Spleen (tissue), 11 donors: Measurements from ENCODE around the gene USP13. TPM values are rescaled to one million over a fixed set of nuclear protein-coding genes. Genes with fewer than 3 reads are reported as not detected.

ENCODE experiments used
- DNase-seq: peaks from one replicate; pipeline ENCODE4 v3.0.0-alpha.2; 2020
- H3K27ac ChIP-seq, 8 donors: fragments of 200-600 bp; sonication (generic) in 7 of 8; 1 replicate in 4 of 8; 2 replicates in 4 of 8; pipeline versions ENCODE4 v1.5.0 to v1.8.0; 2016 to 2021; ENCODE audit warnings: inconsistent platforms in 4 of 8, mild to moderate bottlenecking in 4 of 8, moderate library complexity in 1 of 8
- H3K27me3 ChIP-seq, 7 donors: fragments of 200-600 bp; sonication (generic) in 6 of 7; replicated peaks in 1 of 7; 1 replicate in 4 of 7; 2 replicates in 3 of 7; pipeline versions ENCODE4 v1.5.0 to v1.8.0; 2016 to 2021; ENCODE audit warnings: inconsistent platforms in 3 of 7, mild to moderate bottlenecking in 1 of 7
- H3K36me3 ChIP-seq, 6 donors: fragments of 200-600 bp; sonication (generic) in 5 of 6; 1 replicate in 4 of 6; 2 replicates in 2 of 6; pipeline versions ENCODE4 v1.5.0 to v1.8.0; 2016 to 2021; ENCODE audit warnings: inconsistent platforms in 2 of 6
- H3K4me1 ChIP-seq, 6 donors: fragments of 200-600 bp; sonication (generic) in 5 of 6; 1 replicate in 3 of 6; 2 replicates in 3 of 6; pipeline versions ENCODE4 v1.5.0 to v1.8.0; 2016 to 2021; ENCODE audit warnings: inconsistent platforms in 3 of 6
- H3K4me3 ChIP-seq, 8 donors: fragments of 200-600 bp; sonication (generic) in 7 of 8; 1 replicate in 4 of 8; 2 replicates in 4 of 8; pipeline versions ENCODE4 v1.5.0 to v1.8.0; 2016 to 2021; ENCODE audit warnings: inconsistent platforms in 4 of 8, mild to moderate bottlenecking in 4 of 8, moderate library complexity in 2 of 8
- H3K9me3 ChIP-seq, 8 donors: fragments of 200-600 bp; sonication (generic) in 7 of 8; 1 replicate in 4 of 8; 2 replicates in 4 of 8; pipeline versions ENCODE4 v1.5.0 to v1.8.0; 2016 to 2021; ENCODE audit warnings: inconsistent platforms in 4 of 8
- POLR2A ChIP-seq, 3 donors: fragments of 450-650 bp; IDR thresholded peaks; one replicate each; pipeline ENCODE4 v1.5.1; 2017; ENCODE audit warnings: antibody characterized with exemption in 3 of 3, mild to moderate bottlenecking in 1 of 3
- POLR2AphosphoS5 ChIP-seq, 3 donors: sonication (generic); formaldehyde crosslinking; IDR thresholded peaks; one replicate each; pipeline ENCODE4 v1.5.1; 2017; ENCODE audit warnings: antibody characterized with exemption in 3 of 3
- WGBS, 5 donors: extraction: QIAGEN DNeasy Blood & Tissue Kit in 3 of 5; methylation state at CpG; one replicate each; pipeline versions ENCODE4 v1.1.5 to v1.1.7; 2013 to 2018; 5-methylcytosine and 5-hydroxymethylcytosine counted together
- intact Hi-C: fragments of 100-400 bp; cut with DNase I; formaldehyde crosslinking; loops from one replicate; pipeline ENCODE4 v1.15.0; 2023; ENCODE audit warnings: low total_unique reads
- polyA plus RNA-seq, 3 donors: library from polyadenylated mRNA; stranded (reverse); fragments of 200-250 nt; gene quantifications; one replicate each; pipeline ENCODE4 v1.2.1, GENCODE V29; 2013
- total RNA-seq, 7 donors: library from RNA; depleted of rRNA in 3 of 7; stranded (reverse); fragments of >200 nt in 3 of 7; fragmentation: NEBNext Ultra II Directional in 4 of 7; extraction: Animal tissue kit (Norgen Biotek cat#: 25700) in 4 of 7; gene quantifications; one replicate each; pipeline versions ENCODE4 v1.1.0 to v1.2.1, GENCODE V29; 2016 to 2021
- TF ChIP-seq, protein P1 (sequence below), 11 experiments: fragments of 200-600 bp in 7 of 11; fragments of 450-650 bp in 4 of 11; sonication (generic) in 4 of 11; IDR thresholded peaks in 8 of 11; conservative IDR thresholded peaks in 3 of 11; 1 replicate in 7 of 11; 2 replicates in 4 of 11; pipeline versions ENCODE4 v1.4.0 to v1.8.0; 2016 to 2021; ENCODE audit warnings: antibody characterized with exemption in 11 of 11, inconsistent platforms in 4 of 11, mild to moderate bottlenecking in 1 of 11
- donor health status: healthy with polysubstance abuse.
- donor health status: DM: no; HTN: no; CAD: no; lungs with moderate emphysema.
- donor health status: DM: no; HTN: no; CAD: no.
- donor health status: Bipolar disorder and iron deficiency.
- donor health status: healthy.
- donor health status: DM: no; HTN: no; CAD: no.
- donor health status: DM: yes; HTN: yes; CAD: no.

USP13 gene
- total and polyA plus RNA-seq, 10 donors = 1.1 to 9.4 (median 7.1) TPM

DNA sequence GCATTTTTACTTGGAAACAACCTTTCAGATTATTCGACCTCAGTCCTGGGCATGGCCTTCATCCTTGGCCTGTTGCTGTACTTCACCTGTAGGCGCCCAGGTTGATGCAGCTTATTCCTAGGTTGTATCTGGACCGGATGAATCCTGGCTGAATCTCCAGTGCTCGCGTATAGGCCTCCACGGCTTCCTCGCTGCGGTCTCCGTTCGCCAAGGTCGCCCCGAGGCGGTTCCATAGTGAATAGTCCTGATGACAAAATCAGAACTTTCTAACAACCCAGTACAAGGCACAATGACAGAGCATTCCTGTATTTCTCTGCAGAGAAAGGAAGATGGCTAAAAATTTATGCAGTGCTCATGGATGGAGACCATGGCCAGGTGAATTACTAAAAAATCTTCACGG, 154.7 kb downstream of the USP13 start:
- WGBS, 5 donors = 93 to 98% (median 94%) methylated on average over 14 of the region's 14 CpGs
- no peaks in the 10 kb centered on the region for H3K27me3 ChIP-seq
- H3K4me3 ChIP-seq = no peak overlapping the region
- H3K27ac ChIP-seq = no peak overlapping the region
- TF ChIP-seq POLR2AphosphoS5 (IDR thresholded peaks at IDR 0.05) = no peak
- no peak for TF ChIP-seq POLR2A (IDR thresholded peaks at IDR 0.05)
- TF ChIP-seq, protein P1, sequence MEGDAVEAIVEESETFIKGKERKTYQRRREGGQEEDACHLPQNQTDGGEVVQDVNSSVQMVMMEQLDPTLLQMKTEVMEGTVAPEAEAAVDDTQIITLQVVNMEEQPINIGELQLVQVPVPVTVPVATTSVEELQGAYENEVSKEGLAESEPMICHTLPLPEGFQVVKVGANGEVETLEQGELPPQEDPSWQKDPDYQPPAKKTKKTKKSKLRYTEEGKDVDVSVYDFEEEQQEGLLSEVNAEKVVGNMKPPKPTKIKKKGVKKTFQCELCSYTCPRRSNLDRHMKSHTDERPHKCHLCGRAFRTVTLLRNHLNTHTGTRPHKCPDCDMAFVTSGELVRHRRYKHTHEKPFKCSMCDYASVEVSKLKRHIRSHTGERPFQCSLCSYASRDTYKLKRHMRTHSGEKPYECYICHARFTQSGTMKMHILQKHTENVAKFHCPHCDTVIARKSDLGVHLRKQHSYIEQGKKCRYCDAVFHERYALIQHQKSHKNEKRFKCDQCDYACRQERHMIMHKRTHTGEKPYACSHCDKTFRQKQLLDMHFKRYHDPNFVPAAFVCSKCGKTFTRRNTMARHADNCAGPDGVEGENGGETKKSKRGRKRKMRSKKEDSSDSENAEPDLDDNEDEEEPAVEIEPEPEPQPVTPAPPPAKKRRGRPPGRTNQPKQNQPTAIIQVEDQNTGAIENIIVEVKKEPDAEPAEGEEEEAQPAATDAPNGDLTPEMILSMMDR (IDR thresholded peaks at IDR 0.05 in 8 of 11, conservative IDR thresholded peaks at IDR 0.05 in 3 of 11) = no peak
- no peaks in the 10 kb centered on the region for H3K36me3 ChIP-seq
- no peak for DNase-seq
- intact Hi-C loops = no loop called here
- no peaks in the 10 kb centered on the region for H3K4me1 ChIP-seq
- H3K9me3 ChIP-seq = no peaks in the 10 kb centered on the region

DNA sequence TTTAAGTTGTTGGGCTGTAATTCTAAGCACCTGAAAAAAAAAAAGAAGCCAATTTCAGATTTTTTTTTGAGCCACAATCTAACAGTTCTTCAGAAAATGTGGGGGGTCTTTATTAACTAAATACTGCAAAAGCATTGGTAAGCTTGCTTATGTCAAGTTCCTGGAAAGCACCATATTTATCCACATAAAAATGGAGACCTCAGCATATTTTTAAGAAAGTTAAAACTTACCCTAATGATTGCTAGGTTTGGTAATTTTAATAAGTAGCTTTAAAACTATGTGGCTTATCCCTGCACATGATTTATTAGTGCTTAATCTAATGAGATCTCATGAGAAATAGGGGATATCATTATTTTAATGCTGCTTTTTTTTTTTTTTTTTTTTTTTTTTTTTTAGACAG, 156.8 kb downstream of the USP13 start:
- no peak overlapping the region for H3K4me3 ChIP-seq
- intact Hi-C loops = no loop called here
- H3K27me3 ChIP-seq = no peaks in the 10 kb centered on the region
- H3K36me3 ChIP-seq = no peaks in the 10 kb centered on the region
- H3K9me3 ChIP-seq = no peaks in the 10 kb centered on the region
- TF ChIP-seq POLR2AphosphoS5 (IDR thresholded peaks at IDR 0.05) (no peak), POLR2A (IDR thresholded peaks at IDR 0.05) (no peak)
- TF ChIP-seq, protein P1 (IDR thresholded peaks at IDR 0.05 in 8 of 11, conservative IDR thresholded peaks at IDR 0.05 in 3 of 11) = no peak
- H3K4me1 ChIP-seq = no peaks in the 10 kb centered on the region
- DNase-seq = no peak
- no peak overlapping the region for H3K27ac ChIP-seq

DNA sequence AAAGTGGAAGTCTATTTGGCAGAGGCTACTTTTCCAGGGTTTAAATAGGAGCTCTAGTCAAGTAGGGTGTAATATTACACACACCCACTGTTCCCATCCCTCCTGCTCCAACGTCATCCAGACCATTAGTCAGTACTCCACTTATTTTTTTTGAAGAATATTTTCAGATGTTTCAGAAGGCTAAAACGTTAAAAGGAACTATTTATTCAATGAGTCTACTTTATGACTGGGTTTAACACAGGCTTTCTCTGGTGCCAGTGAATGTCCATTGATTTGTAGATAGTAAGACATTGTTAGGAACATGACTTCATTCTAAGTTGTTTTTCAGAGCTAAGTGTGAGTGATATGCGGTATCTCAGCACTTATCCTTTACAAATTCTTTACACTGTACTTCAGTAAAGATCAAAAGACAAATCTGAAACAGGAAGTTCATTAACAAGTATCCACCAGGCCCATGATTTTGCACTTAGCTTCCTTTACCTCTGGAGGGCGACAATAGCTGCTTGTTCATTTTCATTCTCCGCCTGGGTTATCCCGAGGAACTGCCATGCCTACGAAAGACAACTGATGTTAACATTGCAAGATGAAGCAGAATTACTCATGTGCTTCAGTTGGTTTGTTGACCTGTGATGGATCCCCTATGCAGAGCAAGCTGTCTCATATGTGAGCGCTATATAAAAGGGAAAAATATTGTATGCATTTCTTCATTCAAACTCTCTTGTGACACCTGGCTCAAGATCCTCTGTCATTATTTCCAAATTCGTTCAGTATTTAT, 158.7 kb downstream of the USP13 start:
- TF ChIP-seq POLR2A (IDR thresholded peaks at IDR 0.05) (no peak), POLR2AphosphoS5 (IDR thresholded peaks at IDR 0.05) (no peak)
- TF ChIP-seq, protein P1 (IDR thresholded peaks at IDR 0.05 in 8 of 11, conservative IDR thresholded peaks at IDR 0.05 in 3 of 11) = peak in 3 of 11 experiments; percentile 33 to 43 (median 34)
- Histone ChIP-seq H3K4me3 (no peak overlapping the region), H3K27me3 (no peaks in the 10 kb centered on the region), H3K4me1 (no peaks in the 10 kb centered on the region), H3K36me3 (no peaks in the 10 kb centered on the region), H3K27ac (no peak overlapping the region), H3K9me3 (no peaks in the 10 kb centered on the region)
- intact Hi-C loops = no loop called here
- DNase-seq = no peak
- WGBS, 5 donors = 26 to 35% (median 29%) methylated on average over 9 of the region's 9 CpGs

DNA sequence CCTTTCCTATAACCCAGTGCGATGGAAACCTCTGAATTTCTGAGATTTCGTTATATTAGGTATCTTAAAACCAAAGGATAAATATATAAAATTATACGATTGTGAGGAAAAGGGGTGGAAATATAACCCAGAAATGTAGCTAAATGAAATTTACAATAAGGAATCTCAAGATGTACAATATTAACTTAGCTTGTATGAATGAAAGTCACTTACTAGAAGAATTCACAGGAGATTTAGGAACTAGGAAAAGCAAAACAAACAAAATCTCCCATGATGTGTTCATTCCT, 159.2 kb downstream of the USP13 start:
- no peaks in the 10 kb centered on the region for H3K36me3 ChIP-seq
- DNase-seq = no peak
- TF ChIP-seq POLR2AphosphoS5 (IDR thresholded peaks at IDR 0.05) = no peak
- no peak for TF ChIP-seq POLR2A (IDR thresholded peaks at IDR 0.05)
- TF ChIP-seq, protein P1 (IDR thresholded peaks at IDR 0.05 in 8 of 11, conservative IDR thresholded peaks at IDR 0.05 in 3 of 11) = no peak
- no peak overlapping the region for H3K27ac ChIP-seq
- intact Hi-C loops = no loop called here
- 82 to 90% (median 84%) methylated on average over 3 of the region's 3 CpGs for whole genome bisulfite sequencing, 5 donors
- H3K4me1 ChIP-seq = no peaks in the 10 kb centered on the region
- no peaks in the 10 kb centered on the region for H3K27me3 ChIP-seq
- H3K4me3 ChIP-seq = no peak overlapping the region
- H3K9me3 ChIP-seq = no peaks in the 10 kb centered on the region
